Measurements from ENCODE around the gene PREB.

The PREB gene

DNA sequence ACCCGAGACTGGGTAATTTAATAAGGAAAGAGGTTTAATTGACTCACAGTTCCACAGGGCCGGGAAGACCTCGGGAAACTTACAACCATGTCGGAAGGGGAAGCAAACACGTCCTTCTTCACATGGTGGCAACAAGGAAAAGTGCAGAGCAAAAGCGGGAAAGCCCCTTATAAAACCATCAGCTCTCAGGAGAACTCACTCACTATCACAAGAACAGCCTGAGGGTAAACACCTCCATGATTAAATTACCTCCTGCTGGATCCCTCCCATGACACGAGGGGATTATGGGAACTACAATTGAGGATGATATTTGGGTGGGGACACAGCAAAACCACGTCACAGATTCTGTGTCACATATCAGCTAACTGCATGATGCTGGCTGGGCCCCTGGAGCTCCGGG is 25.8 kb upstream of the PREB start:
- Histone ChIP-seq H3K27me3 (ENCODE audit: insufficient read depth, poor library complexity, severe bottlenecking) (no peaks in the 10 kb centered on the region), H3K27ac (ENCODE audit: poor library complexity, severe bottlenecking) (no peak overlapping the region), H3K4me3 (ENCODE audit: severe bottlenecking) (no peak overlapping the region), H3K9me3 (ENCODE audit: severe bottlenecking) (no peaks in the 10 kb centered on the region), H3K36me3 (ENCODE audit: low read depth) (no peaks in the 10 kb centered on the region), H3K4me1 (ENCODE audit: insufficient read depth, poor library complexity, severe bottlenecking) (no peaks in the 10 kb centered on the region)
- no peak for TF ChIP-seq CTCF (IDR thresholded peaks at IDR 0.05; ENCODE audit: poor library complexity, severe bottlenecking)
- DNase-seq (ENCODE audit: low spot score) (no peak), ATAC-seq (ENCODE audit: low read depth) (no peak)

- H3K27me3 ChIP-seq (ENCODE audit: insufficient read depth, poor library complexity, severe bottlenecking): no peaks in the 10 kb centered on the region
- ATAC-seq (ENCODE audit: low read depth): no peak
Observed at GRCh38 chr2:27159271-27159670, 24.8 kb upstream of the PREB start.

GRCh38 chr2:27158468-27158867 is 24.0 kb upstream of the PREB start:
- H3K9me3 ChIP-seq (ENCODE audit: severe bottlenecking): no peaks in the 10 kb centered on the region
- no peaks in the 10 kb centered on the region for H3K36me3 ChIP-seq (ENCODE audit: low read depth)
- H3K4me1 ChIP-seq (ENCODE audit: insufficient read depth, poor library complexity, severe bottlenecking): no peaks in the 10 kb centered on the region
- no peak for DNase-seq (ENCODE audit: low spot score)
- no peak overlapping the region for H3K4me3 ChIP-seq (ENCODE audit: severe bottlenecking)
- no peak for ATAC-seq (ENCODE audit: low read depth)
- H3K27ac ChIP-seq (ENCODE audit: poor library complexity, severe bottlenecking): no peak overlapping the region
- no peak for TF ChIP-seq CTCF (IDR thresholded peaks at IDR 0.05; ENCODE audit: poor library complexity, severe bottlenecking)
- no peaks in the 10 kb centered on the region for H3K27me3 ChIP-seq (ENCODE audit: insufficient read depth, poor library complexity, severe bottlenecking)

More at GRCh38 chr2:27159271-27159670, 24.8 kb upstream of the PREB start:
- DNase-seq (ENCODE audit: low spot score): no peak
- no peak overlapping the region for H3K4me3 ChIP-seq (ENCODE audit: severe bottlenecking)
- no peaks in the 10 kb centered on the region for H3K36me3 ChIP-seq (ENCODE audit: low read depth)
- TF ChIP-seq CTCF (IDR thresholded peaks at IDR 0.05; ENCODE audit: poor library complexity, severe bottlenecking): no peak
- H3K4me1 ChIP-seq (ENCODE audit: insufficient read depth, poor library complexity, severe bottlenecking): no peaks in the 10 kb centered on the region
- no peak overlapping the region for H3K27ac ChIP-seq (ENCODE audit: poor library complexity, severe bottlenecking)
- H3K9me3 ChIP-seq (ENCODE audit: severe bottlenecking): no peaks in the 10 kb centered on the region

DNA sequence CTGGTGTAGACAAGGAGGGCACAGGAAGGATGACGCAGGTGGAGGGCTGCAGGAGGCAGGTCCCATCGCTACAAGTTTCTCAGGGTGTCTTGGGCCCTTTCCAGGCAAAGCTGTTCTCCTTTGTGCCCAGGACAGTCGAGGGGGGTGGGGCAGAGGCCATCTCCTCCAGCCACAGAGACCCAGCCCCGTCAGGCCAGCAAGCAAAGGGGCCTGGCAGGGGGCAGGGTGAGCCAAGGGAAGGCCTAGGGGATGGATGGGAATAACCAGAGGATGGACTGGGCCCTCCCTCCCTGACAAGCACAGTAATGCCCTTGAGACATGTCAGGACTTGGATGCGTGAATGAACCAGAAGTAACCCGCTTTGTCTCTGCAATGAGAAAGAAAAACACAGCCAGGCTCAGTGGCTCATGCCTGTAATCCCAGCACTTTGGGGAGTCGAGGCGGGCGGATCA is 20.7 kb upstream of the PREB start:
- Histone ChIP-seq H3K4me1 (ENCODE audit: insufficient read depth, poor library complexity, severe bottlenecking) (no peaks in the 10 kb centered on the region), H3K36me3 (ENCODE audit: low read depth) (no peaks in the 10 kb centered on the region), H3K27me3 (ENCODE audit: insufficient read depth, poor library complexity, severe bottlenecking) (no peaks in the 10 kb centered on the region), H3K27ac (ENCODE audit: poor library complexity, severe bottlenecking) (no peak overlapping the region), H3K9me3 (ENCODE audit: severe bottlenecking) (no peaks in the 10 kb centered on the region), H3K4me3 (ENCODE audit: severe bottlenecking) (no peak overlapping the region)
- peak; percentile 29; the same call in 1 of the 3 replicates for ATAC-seq (ENCODE audit: low read depth)
- no peak for TF ChIP-seq CTCF (IDR thresholded peaks at IDR 0.05; ENCODE audit: poor library complexity, severe bottlenecking)
- DNase-seq (ENCODE audit: low spot score): no peak

DNA sequence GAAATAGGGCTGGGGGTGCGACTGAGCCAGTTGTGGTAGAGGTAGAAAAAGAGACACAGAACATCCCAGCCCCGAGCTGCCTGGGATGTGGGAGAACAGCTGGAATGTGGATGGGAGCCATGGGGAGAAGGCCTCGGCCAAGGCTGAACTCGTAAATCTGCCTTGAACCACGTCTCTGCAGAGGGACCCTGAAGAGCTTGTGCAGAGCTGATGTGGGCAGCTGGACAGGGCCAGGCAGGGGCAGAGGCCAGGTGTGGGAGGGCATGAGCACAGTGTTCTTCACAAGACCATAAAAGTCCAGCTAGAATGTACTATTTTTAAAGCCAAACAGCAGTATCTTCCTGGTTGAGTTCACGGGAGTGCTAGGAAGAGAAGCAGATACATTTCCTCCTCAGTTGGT is 20.1 kb upstream of the PREB start:
- Histone ChIP-seq H3K27ac (ENCODE audit: poor library complexity, severe bottlenecking) (no peak overlapping the region), H3K9me3 (ENCODE audit: severe bottlenecking) (no peaks in the 10 kb centered on the region), H3K4me3 (ENCODE audit: severe bottlenecking) (no peak overlapping the region), H3K27me3 (ENCODE audit: insufficient read depth, poor library complexity, severe bottlenecking) (no peaks in the 10 kb centered on the region), H3K36me3 (ENCODE audit: low read depth) (no peaks in the 10 kb centered on the region), H3K4me1 (ENCODE audit: insufficient read depth, poor library complexity, severe bottlenecking) (no peaks in the 10 kb centered on the region)
- no peak for DNase-seq (ENCODE audit: low spot score)
- ATAC-seq (ENCODE audit: low read depth): no peak
- TF ChIP-seq CTCF (IDR thresholded peaks at IDR 0.05; ENCODE audit: poor library complexity, severe bottlenecking): no peak

Data from RWPE2 (cell line).